Measurements from ENCODE around the gene KMT2A. TPM values are rescaled to one million over a fixed set of nuclear protein-coding genes. Genes with fewer than 3 reads are reported as not detected.

Gene KMT2A
- polyA plus RNA-seq, 2 of the 4 experiments (the other 2 are of a cell fraction): 6.8 to 20.3 TPM

GRCh38 chr11:118530180-118530682, 93.9 kb downstream of the KMT2A start:
- H3K4me3 ChIP-seq: peak overlapping the region; percentile 66
- peak overlapping the region; percentile 62 to 84; a peak in 5 of 6 replicates for H3K27ac ChIP-seq
- ChIA-PET POLR2A (no interaction called here), CTCF (no interaction called here)
- DNase-seq (ENCODE audit: low read depth in 1 of 2, low spot score in 1 of 2): no peak
- FAIRE-seq: no peak
- no peak for ATAC-seq
- TF ChIP-seq ELK1 (IDR thresholded peaks at IDR 0.05; ENCODE audit: low read depth, low read length): no peak
- no peak for TF ChIP-seq USF2 (IDR thresholded peaks at IDR 0.05)
- no peak for TF ChIP-seq RCOR1 (IDR thresholded peaks at IDR 0.05; ENCODE audit: low read depth, low read length)
- no peak for TF ChIP-seq NFE2L2 (conservative IDR thresholded peaks at IDR 0.05; ENCODE audit: low read length)
- no peak for TF ChIP-seq CHD2 (IDR thresholded peaks at IDR 0.05; ENCODE audit: low read length, partially characterized antibody)
- TF ChIP-seq EP300 (IDR thresholded peaks at IDR 0.05): no peak
- no peak for TF ChIP-seq FOSL2 (IDR thresholded peaks at IDR 0.05)
- no peak for TF ChIP-seq FOSL2 (CRISPR knock-in tag; IDR thresholded peaks at IDR 0.05)
- no peak for TF ChIP-seq BHLHE40 (IDR thresholded peaks at IDR 0.05; ENCODE audit: low read depth, low read length)
- TF ChIP-seq ZSCAN20 (CRISPR knock-in tag; IDR thresholded peaks at IDR 0.05): no peak
- no peak for TF ChIP-seq MAZ (IDR thresholded peaks at IDR 0.05; ENCODE audit: borderline replicate concordance, low read depth, low read length)
- no peak for TF ChIP-seq TP53 (CRISPR knock-in tag; IDR thresholded peaks at IDR 0.05)
- no peak for TF ChIP-seq GATA3 (IDR thresholded peaks at IDR 0.05; ENCODE audit: borderline replicate concordance)
- TF ChIP-seq CTCF (IDR thresholded peaks at IDR 0.05): no peak
- no peak for TF ChIP-seq POLR2A (IDR thresholded peaks at IDR 0.05; ENCODE audit: low read length)
- no peak for TF ChIP-seq BCL3 (IDR thresholded peaks at IDR 0.05)
- TF ChIP-seq POLR2AphosphoS2 (conservative IDR thresholded peaks at IDR 0.05; ENCODE audit: low read length): no peak
- no peak for TF ChIP-seq HMGXB4 (CRISPR knock-in tag; IDR thresholded peaks at IDR 0.05; ENCODE audit: borderline replicate concordance)
- no peaks in the 10 kb centered on the region for H3K4me1 ChIP-seq
- 73% methylated on average over 14 of the region's 31 CpGs for WGBS (ENCODE audit: missing lambda C conversion rate)
- peak overlapping the region; percentile 87 for H3K4me2 ChIP-seq
- no peaks in the 10 kb centered on the region for H3K9me3 ChIP-seq

GRCh38 chr11:118530683-118531596, 94.6 kb downstream of the KMT2A start, which contains the start of gene TMEM25:
Gene TMEM25 (plus strand): TSS chr11:118531192. CDS start chr11:118531802, 610 bp downstream.
- ChIA-PET CTCF (no interaction called here), POLR2A (no interaction called here)
- Histone ChIP-seq H3K4me1 (no peaks in the 10 kb centered on the region), H3K4me3 (peak within 1 kb of the TSS; percentile 66), H3K27ac (peak within 1 kb of the TSS; percentile 62 to 84; a peak in 5 of 6 replicates), H3K9me3 (no peaks in the 10 kb centered on the region), H3K4me2 (peak within 1 kb of the TSS; percentile 87)
- TF ChIP-seq JUN (IDR thresholded peaks at IDR 0.05): peak in 1 of 2 experiments; percentile 19; a peak in 1 of 5 replicates
- TF ChIP-seq PHF8 (IDR thresholded peaks at IDR 0.05; ENCODE audit: borderline replicate concordance, low read depth): no peak
- FAIRE-seq: no peak
- 77% methylated on average over 18 of the region's 94 CpGs for WGBS (ENCODE audit: missing lambda C conversion rate)
- peak; percentile 30 to 64; a peak in 4 of 6 replicates for ATAC-seq
- no peak for DNase-seq (ENCODE audit: low read depth in 1 of 2, low spot score in 1 of 2)
